Right renal pelvis (tissue), 4 donors: ENCODE measurements around the gene STX3. TPM values are rescaled to one million over a fixed set of nuclear protein-coding genes. Genes with fewer than 3 reads are reported as not detected.
"Not testable (repeated sequence)": the region's sequence is repeated elsewhere in the genome, so short reads cannot be mapped to it uniquely, and the experiment has no call there.

ENCODE experiments used
- DNase-seq, 4 donors: peaks; one replicate each; pipeline ENCODE4 v3.0.0-alpha.2; 2013; ENCODE audit warnings: low read depth in 4 of 4, low spot score in 3 of 4, missing footprints in 1 of 4
- polyA plus RNA-seq, 4 donors: library from polyadenylated mRNA; unstranded; fragments of 120-200 nt; gene quantifications; one replicate each; pipeline ENCODE4 v1.2.1, GENCODE V29; 2013; ENCODE audit not compliant: insufficient read length in 4 of 4

STX3 gene
- polyA plus RNA-seq, 4 donors, result 43.1 to 55.5 (median 47.7) TPM

DNA sequence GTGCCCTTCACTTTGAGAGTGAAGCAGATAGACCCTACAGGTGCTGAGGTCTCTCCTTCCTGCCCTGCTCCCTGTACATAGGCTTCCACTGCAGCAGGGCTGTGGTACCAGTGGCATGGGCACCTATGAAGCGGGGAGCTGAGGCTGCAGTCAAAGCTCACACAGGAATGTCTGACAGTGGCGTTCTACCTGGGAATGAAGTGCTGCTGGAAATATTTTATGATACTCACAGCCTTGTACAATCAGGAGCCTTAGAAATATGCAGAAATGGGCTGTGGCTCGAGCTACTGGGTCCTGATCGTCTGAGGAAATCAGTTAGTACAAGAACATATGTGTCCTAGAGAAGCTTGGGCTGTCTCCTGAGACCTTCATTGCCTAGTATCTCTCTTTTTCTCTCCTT, 30.6 kb downstream of the STX3 start:
- DNase-seq, result no peak

DNA sequence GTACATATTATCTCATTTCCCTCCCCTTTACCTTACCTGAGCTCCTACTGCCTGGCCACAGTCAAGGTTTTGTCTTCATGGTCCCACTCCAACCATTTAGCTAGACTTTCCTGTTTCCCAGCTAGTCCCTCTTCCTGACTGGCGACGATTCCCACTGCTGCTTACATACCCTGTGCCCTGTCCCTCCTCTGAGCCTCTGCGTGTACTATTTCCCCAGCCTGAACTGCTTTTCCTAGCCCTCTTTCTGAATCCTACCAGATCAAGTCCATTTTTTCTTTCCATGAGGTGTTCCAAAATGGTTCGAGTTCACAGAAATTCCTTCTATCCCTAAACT, 32.0 kb downstream of the STX3 start:
- DNase-seq, result no peak

DNA sequence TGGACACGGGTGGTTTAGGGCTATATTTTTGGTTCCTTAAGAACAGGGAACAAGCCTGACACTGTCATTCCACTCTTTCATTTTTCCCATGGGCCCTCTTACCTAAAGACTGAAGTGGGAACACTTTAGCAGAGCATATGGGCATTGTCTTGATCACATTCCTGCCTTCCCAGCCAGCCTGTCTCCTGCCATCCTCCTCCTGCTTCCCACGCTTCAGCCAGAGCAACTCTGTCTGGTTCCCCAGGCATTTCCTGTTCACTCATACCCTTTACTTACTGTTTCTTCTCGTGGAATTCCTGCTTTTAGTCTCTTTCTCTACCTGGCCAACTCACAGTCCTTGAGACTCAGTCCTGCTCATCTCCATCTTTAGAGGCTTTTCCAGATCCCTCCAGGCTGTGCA, 32.6 kb downstream of the STX3 start:
- DNase-seq, result no peak

DNA sequence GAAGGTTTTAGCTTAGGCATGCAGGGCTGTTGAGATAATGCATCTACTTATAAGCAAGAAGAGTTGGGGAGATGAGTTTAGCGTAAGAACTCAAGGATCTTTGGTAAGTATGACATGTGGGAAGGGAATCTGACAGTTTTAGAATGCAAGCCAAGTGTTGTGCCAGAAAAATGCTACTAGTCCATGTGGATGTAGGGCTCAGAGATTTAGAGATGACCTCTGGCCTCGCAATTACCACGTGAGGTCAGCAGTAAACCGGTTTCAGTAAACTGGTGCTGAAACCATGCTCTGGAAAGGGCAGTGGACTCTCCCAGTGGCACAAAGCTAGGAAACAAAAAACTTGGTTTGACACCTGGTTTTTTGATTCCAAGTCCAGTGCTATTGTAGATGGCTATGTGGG, 36.5 kb downstream of the STX3 start:
- DNase-seq, result no peak

DNA sequence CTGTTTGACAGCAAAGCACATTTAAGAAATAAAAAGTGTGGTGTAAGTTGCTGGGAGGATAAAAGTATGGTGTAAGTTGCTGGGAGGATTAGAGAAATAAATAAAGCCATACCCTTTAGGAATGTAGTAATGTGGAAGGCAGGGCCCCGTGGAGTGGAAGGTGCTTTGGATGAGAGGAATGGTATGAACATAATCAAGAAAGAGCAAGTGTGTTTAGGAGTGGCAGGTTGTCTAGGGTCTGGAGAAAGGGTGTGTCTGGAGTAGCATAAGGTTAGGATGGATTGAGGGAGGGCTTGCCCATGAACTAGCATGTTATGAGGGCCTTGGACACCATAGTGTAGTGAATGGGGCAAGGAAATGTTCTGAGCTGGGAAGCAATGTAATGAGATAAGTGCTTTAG, 37.3 kb downstream of the STX3 start:
- DNase-seq, result no peak

DNA sequence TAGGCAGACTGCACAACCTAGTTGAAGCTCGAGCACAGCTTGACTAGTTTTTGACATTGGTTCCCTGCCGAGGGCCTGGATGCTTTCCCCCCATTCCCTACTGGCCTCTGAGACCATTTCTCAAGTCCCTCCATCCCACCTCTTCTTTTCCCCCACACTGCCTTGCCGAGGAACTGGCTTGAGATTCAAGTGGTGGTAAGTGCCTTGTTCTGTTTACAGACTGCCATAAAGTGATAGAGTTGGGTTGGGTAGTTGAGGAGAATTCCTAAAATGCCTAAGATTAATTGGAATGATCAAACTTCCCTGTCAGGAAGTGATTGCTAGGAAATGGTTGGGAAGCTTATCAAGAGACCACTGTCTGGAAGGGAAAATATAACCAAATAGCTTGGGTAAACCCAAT, 39.2 kb downstream of the STX3 start:
- DNase-seq, result no peak

DNA sequence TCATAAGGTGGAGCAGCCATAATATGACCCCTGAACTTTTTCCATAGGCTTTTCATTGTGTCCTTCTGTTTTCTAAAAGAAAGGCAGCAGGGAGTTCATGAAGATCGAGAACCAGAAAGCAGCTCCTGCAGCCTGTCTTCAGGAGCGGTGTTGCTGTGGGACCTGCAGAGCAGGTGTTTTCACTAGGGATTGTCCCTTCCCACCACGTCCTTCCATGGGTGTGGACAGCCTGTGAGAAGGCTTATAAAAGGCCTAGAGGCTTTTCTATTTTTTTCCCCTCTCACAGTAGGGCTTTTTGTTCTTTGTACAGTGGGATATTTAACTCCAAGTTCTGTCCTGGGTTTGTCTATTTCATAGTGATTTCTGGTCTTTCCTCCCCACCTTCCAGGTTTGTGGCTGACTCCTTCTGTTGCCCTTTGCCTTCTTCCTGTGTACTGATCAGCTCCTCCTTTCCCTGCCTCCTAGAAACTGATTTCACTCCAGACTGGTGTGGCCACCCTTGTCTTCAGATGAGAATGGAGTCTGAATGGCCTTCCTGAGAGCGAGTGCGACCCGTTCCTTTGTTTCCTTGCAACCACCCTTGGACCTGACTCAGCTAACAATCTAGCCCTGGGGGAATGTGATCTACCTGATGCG, 45.3 kb downstream of the STX3 start:
- DNase-seq, result no peak

DNA sequence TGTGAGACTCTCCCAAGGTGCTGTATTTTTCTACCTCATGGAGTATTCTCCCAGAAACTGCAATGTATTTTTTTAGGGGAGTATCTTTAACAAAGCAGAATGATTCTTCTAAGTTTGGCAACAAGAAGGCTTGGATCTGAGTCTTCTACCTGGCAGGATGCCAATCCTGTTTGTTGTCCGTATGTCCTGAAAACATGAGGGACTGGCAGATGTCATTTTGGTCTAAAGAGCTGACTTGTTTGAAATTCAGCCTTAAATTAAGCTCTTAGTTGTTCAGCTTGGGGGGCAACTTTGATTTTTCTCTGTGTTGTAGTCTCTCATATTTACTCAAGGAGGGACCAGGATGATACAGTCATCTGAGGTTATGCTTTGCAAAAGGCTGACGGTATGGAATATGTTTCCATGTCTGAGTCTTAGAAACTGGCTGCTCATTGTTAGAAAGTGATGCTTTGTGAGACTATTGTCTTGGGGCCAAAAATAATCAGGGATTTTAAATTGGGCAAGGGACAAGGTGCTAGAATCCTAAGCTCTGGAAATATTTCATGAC, 46.1 kb downstream of the STX3 start:
- no peak for DNase-seq

DNA sequence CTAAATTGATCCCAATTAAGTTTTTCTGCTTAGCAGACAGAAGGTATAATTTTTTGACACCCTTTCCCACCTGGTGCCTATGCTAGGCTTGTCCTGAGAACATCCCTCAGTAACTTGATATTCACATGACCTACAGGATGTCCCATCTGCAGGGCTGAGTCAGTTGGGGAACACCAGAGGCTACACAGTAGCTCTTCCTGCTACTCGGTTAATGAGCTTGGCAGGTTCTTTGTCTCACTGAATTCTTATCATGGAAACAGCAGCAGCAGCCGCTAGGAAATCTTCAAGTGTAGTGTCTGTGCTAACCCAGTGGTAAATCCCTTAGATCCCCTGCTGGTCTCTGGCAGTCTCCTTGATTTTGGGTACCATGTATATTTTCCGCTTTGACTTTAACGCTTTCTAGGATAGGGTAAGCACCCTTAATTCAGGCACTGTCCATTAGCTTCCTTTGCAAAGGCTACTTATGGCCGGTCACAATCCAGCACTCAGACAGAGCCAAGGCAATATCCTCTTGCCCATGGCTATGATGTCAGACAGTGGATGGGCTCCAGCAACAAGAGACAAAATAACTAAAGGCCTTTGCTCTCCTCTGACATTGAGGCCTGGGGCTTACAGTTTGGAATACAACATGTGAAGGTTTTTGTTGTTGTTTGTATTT, 46.9 kb downstream of the STX3 start:
- DNase-seq, result no peak

DNA sequence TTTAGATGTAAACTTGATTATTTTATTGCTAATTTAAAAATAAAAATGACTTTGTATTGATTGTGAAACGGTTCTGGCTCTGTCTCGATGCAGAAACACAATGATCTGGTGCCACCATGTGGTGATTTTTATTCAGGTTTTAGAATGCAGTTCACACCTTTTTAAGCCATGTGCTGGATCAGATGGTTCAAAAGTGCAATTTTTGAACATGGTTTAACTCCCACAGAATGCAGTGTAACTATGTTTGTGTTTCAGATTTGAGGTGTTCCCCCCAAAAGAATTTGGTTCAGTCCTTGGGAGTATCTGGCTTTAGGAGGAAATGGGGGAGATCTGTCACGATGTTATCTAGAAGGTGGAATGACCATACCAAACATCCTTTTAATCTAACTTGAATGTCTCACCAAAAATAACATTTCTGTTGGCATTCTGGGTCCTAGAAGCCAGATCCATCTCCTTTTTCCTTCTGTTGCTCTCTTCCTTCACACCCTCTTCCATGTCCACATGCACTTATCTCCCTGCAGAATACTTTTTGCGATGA, 47.5 kb downstream of the STX3 start:
- peak in 3 of 4 donors; percentile 25 to 36 (median 26) for DNase-seq

DNA sequence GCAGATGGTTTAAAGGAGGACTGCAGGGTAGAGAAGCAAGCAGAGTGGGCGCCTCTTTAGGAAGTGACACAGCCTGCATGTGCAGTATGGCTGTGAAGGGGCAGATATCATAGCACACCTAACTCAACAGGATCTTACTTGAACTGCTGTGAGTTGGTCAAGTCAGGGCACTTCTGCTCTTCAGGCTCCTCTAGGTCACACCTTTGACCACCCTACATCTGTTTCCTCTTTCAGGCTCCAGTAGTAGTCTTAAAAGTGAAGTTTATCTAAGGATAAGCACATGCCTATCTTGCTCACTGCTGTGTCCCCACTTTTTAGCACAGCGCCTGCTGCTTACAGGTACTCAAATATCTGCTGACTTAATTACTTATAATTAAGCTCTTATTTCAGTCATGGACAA, 48.9 kb downstream of the STX3 start:
- DNase-seq, result no peak

DNA sequence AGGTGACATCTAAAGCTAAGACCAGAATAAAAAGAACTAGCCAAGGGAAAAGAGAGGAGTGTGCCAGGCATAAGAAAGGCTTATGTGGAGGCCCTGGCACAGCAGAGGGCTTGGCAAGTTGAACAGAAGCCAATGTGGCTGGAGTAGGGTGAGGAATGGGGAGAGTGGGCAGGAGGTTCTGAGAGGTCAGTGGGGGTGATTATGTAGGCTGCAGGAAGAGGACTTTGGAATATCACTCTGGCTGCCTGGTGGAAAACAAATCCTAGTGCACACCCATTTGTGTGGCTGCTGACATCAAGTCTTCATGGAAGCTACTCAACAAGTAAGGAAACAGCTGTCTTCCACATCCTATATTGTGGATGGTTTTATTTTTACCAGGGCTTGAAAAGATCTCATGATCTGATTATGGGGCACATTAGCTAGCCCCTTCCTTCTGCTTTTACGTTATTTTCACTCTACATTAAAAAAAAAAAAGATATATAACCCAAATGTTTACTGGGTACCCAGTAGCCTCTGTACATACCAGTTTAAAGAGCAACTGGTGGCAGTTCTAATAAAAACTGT, 52.0 kb downstream of the STX3 start:
- no peak for DNase-seq

DNA sequence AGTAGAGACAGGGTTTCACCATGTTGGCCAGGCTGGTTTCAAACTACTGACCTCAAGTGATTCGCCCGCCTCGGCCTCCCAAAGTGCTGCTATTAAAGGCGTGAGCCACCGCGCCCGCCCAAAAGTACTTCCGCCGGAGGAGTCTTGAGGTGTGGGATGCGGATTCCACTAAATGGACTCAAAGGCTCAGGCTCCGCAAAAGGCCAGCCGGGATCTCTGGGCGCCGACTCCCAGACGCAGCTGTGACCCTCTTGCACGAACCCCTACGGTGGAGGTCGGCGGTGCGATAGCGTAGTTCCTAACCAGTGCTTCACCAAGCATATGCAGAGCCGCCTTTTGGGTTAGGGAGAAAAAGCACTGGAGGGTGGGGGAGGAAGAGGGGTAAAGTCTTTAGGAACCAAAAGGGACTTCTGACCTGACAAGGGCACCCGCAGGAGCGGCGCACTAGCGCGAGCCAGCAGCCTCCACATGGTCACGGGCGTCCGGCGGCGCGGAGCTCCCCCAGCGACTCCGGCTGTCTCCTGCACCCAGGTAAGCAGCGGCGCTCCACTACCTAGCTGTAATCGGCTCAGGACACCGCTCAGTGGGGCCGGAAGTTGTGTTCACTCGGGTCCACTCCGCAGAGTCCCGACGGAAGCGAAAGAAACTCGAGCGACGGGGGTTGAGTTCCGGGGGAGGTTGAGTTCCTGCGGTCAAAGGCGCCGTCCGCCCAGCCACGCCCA, 55.2 kb downstream of the STX3 start, which contains the start of gene MRPL16:
Gene MRPL16 (minus strand): TSS at position 590 of the 722 bp plus-strand sequence. CDS start 120 bp downstream, at position 470.
- peak; percentile 79 to 86 (median 82) for DNase-seq

DNA sequence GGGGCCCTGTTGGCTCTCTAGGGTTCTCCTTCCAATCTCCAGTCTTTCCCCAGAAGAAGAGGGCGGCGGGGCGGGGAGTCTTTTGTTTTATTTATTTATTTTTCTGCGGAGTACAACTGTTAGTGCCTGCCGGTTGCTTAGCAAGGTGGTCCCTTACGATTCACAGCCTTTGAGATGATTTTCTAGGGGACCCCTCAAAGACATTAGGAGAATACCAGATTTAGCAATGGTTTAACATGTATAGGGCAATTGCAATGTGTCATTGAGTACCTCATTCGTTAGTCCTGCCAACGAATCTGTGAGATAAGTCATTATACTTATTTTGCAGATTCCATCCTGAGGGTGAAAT, 55.7 kb downstream of the STX3 start:
- no peak for DNase-seq

DNA sequence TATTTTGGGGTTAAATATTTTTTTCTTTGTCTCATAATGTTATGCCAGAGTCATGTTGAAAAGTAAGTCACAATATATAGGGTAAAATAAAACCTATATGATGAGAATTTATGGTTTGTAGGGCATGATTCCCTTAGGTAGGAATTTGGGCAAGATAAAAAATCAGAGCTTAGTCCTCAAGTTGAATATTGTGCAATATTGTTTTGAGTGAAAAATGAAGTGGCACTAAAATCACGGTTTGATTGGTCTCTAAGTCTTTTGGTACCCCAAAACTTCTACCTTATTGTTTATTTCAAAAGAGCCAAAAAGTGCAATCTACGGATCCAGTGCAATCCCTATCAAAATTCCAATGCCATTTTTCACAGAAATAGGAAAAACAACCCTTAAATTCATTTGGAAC, 57.0 kb downstream of the STX3 start:
- DNase-seq, result no peak

DNA sequence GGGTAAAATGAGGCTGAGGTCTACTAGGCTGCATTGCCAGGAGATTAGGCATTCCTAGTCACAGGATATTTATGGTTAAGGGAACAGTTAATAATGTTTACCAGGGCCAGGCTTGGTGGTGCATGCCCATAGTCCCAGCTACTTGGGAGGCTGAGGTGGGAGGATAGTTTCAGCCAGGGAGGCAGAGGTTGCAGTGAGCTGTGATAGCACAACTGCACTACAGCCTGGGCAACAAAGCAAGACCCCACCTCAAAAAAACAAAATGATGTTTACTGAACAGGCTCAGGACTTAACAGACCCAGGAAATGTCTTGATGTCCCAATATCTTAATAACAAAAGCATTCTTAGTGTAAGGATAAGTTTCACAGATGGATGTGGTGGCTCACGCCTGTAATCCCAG, 58.2 kb downstream of the STX3 start:
- no peak for DNase-seq

DNA sequence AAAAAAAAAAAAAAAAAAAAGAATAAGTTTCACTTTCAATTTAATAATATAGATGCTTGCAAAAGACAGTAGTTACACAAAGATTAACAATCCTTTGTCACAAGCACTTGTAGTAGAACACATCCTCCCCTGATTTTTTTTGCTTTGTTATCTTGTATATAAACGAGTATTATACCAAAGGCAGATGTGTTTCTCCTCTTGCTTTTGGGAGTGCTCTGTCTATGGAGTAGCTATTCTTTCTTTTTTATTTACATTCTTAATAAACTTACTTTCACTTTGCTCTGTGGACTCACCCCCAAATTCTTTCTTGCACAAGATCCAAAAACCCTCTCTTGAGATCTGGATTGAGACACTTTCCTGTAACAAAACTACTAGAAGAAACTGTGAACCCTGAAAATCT, 58.8 kb downstream of the STX3 start:
- no peak for DNase-seq

DNA sequence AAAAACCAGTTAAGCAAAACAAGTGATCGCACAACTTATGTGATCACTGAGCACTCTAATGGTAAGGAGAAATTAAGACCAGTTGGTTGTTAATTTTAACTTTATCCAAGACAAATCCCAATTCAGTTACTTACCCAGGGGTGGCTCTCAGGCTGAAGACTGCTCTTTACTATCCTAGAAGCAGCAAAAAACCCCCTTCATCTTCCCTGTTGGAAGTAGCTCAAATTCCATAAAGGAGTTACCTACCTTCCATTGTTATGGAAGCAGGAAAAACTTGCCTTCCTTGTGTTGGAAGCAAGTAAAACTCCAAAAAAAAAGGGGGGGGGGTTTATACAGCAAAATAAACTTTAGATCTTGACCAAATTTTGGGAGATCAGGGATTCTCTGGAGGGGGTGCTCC, 60.6 kb downstream of the STX3 start:
- no peak for DNase-seq

DNA sequence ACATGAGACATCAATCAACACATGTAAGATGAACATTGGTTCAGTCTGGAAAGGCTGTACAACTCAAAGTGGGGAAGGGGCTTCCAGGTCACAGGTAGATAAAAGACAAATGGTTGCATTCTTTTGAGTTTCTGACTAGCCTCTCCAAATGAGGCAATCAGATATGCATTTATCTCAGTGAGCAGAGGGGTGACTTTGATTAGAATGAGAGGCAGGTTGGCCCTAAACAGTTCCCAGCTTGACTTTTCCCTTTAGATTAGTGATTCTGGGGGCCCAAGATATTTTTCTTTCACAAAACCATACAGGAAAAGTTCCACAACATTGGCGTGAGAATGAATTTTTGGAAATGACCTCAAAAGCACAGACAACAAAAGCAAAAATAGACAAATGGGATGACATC, 61.3 kb downstream of the STX3 start:
- not testable (repeated sequence) for DNase-seq

DNA sequence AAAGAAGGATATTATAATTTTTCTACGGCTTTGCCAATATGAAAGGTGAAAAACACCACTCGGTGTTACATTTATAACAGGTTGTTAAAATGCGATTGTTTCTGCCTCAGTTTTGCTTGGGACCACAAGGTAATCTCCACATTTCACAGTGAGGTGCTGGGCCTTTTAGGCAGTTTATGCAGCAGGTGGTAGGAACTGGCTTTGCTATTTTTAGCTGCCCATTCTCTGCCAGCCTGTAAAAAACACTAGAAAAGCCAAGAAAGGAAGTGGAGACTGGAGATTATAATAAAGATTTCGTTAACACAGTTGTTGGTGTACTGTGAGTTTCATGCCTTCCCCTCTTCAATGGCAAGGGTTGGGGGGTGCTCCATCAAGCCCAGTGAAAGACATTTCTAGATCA, 63.4 kb downstream of the STX3 start:
- DNase-seq, result no peak

DNA sequence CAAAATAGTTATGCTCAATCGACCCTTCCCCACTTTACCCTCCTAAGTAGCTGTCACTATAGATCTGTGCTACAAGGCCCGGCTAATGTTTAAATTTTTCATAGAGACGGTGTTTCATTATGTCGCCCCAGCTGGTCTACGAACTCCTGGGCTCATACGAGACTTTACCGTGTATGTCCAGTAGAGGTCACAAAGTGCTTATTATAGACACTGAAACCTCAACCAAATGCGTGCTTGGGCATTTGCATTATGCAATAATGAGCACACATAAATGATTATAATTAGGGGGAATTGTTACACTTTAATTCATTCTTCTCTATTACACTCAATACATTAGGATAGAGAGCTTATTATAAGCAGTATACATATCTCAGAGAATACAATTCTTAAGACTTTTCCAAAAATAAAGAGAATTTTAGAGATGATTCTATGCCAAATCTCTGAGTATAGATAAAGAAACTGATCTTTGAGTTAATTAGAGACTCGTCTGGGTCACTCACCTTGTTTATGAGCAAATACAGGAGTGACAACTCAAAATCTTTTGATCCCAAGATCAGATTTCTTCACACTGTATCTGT, 67.9 kb downstream of the STX3 start:
- no peak for DNase-seq
